Measurements from ENCODE around the gene ECHDC3. TPM values are rescaled to one million over a fixed set of nuclear protein-coding genes. Genes with fewer than 3 reads are reported as not detected.
A peak's percentile ranks its signal among the peaks of the same experiment; 100 is the strongest.

ECHDC3 gene
- 10 to 100 TPM in 3 of 4 donors, 1 to 10 TPM in 1; 7.9 to 26.9 (median 14.1) TPM for total RNA-seq

GRCh38 chr10:11742009-11742778, at the start of gene ECHDC3:
Gene ECHDC3, plus strand, starts transcription at chr10:11742382. Its CDS starts 195 bp downstream, at chr10:11742577.
- TF ChIP-seq POLR2A (IDR thresholded peaks at IDR 0.05) (no peak), CTCF (IDR thresholded peaks at IDR 0.05) (no peak)
- Histone ChIP-seq H3K27me3 (no peaks in the 10 kb centered on the region), H3K27ac (peak within 1 kb of the TSS; percentile 20 to 88), H3K9me3 (no peaks in the 10 kb centered on the region), H3K4me1 (no peaks in the 10 kb centered on the region), H3K36me3 (no peaks in the 10 kb centered on the region), H3K4me3 (peak within 1 kb of the TSS; percentile 35 to 52)
- DNase-seq, result peak; percentile 38 to 67
- intact Hi-C loops (cut with DNase I; ENCODE audit: low total_unique reads), result no loop called here

- TF ChIP-seq POLR2A (IDR thresholded peaks at IDR 0.05) (no peak), CTCF (IDR thresholded peaks at IDR 0.05) (no peak)
- H3K27ac ChIP-seq, result no peak overlapping the region
- H3K36me3 ChIP-seq, result no peaks in the 10 kb centered on the region
- intact Hi-C loops (cut with DNase I; ENCODE audit: low total_unique reads), result no loop called here
- no peak overlapping the region for H3K4me3 ChIP-seq
- no peak for DNase-seq
- no peaks in the 10 kb centered on the region for H3K27me3 ChIP-seq
- H3K9me3 ChIP-seq, result no peaks in the 10 kb centered on the region
- no peaks in the 10 kb centered on the region for H3K4me1 ChIP-seq
These were observed 48.8 kb upstream of the ECHDC3 start for GRCh38 chr10:11693376-11693775.

GRCh38 chr10:11695779-11696178, 46.4 kb upstream of the ECHDC3 start:
- Histone ChIP-seq H3K27ac (no peak overlapping the region), H3K9me3 (no peaks in the 10 kb centered on the region), H3K27me3 (no peaks in the 10 kb centered on the region), H3K4me3 (no peak overlapping the region), H3K4me1 (no peaks in the 10 kb centered on the region), H3K36me3 (no peaks in the 10 kb centered on the region)
- no peak for DNase-seq
- TF ChIP-seq POLR2A (IDR thresholded peaks at IDR 0.05) (no peak), CTCF (IDR thresholded peaks at IDR 0.05) (no peak)
- intact Hi-C loops (cut with DNase I; ENCODE audit: low total_unique reads), result no loop called here

- Histone ChIP-seq H3K27ac (no peak overlapping the region), H3K36me3 (no peaks in the 10 kb centered on the region), H3K4me1 (no peaks in the 10 kb centered on the region), H3K9me3 (no peaks in the 10 kb centered on the region), H3K4me3 (no peak overlapping the region), H3K27me3 (no peaks in the 10 kb centered on the region)
- DNase-seq, result no peak
- intact Hi-C loops (cut with DNase I; ENCODE audit: low total_unique reads), result no loop called here
- TF ChIP-seq CTCF (IDR thresholded peaks at IDR 0.05), result no peak
- TF ChIP-seq POLR2A (IDR thresholded peaks at IDR 0.05), result no peak
These were observed 44.3 kb upstream of the ECHDC3 start for GRCh38 chr10:11697718-11698527.
